B cell (primary cell): ENCODE data around the gene TAF1C. TPM values are rescaled to one million over a fixed set of nuclear protein-coding genes. Genes with fewer than 3 reads are reported as not detected.

Experiments used
- ATAC-seq: fragments of 200-7000 bp; cut with Tn5 transposase; one replicate; pipeline ENCODE4 v1.10.0; 2021; ENCODE audit warnings: low read depth, mild to moderate bottlenecking, moderate number of reproducible peaks, moderate library complexity
- CTCF ChIA-PET: fragments of 350-600 bp; sonication (Branson Sonifier 250); formaldehyde crosslinking; loops from one replicate; lab custom pipeline; 2021; ENCODE audit warnings: antibody characterized with exemption, inconsistent platforms; lab: Charles Lee
- POLR2A ChIA-PET: fragments of 350-600 bp; sonication (Branson Sonifier 250); formaldehyde crosslinking; loops from one replicate; lab custom pipeline; 2021; ENCODE audit warnings: antibody characterized with exemption; lab: Charles Lee
- DNase-seq: peaks from one replicate; pipeline ENCODE4 v3.0.0; 2013
- H2AFZ ChIP-seq: 2 replicates; pipeline ENCODE4 v1.6.1; 2012; ENCODE audit warnings: mild to moderate bottlenecking, low read depth, low read length; ENCODE audit not compliant: insufficient read depth, poor library complexity, severe bottlenecking
- H3K27ac ChIP-seq, 2 donors: 1 replicate in 1 of 2; 2 replicates in 1 of 2; pipeline ENCODE4 v1.5.1; 2012 to 2013; ENCODE audit warnings: low read length in 2 of 2, mild to moderate bottlenecking in 2 of 2, moderate library complexity in 1 of 2
- H3K27me3 ChIP-seq, 4 experiments: fragments of 200-600 bp in 1 of 4; sonication (generic) in 1 of 4; replicated peaks in 1 of 4; 1 replicate in 2 of 4; 2 replicates in 2 of 4; pipeline versions ENCODE4 v1.6.1 to v1.7.0; 2013 to 2016; ENCODE audit warnings: low read length in 3 of 4, mild to moderate bottlenecking in 2 of 4, mixed read lengths in 1 of 4, moderate library complexity in 1 of 4; ENCODE audit not compliant: insufficient read depth in 4 of 4, control insufficient read depth in 3 of 4; ENCODE audit errors: control extremely low read depth in 1 of 4
- H3K36me3 ChIP-seq, 2 experiments: replicated peaks in 1 of 2; 1 replicate in 1 of 2; 2 replicates in 1 of 2; pipeline versions ENCODE4 v1.6.1 to v1.7.1; 2013; ENCODE audit warnings: low read length in 1 of 2; ENCODE audit not compliant: insufficient read depth in 2 of 2, control insufficient read depth in 1 of 2; ENCODE audit errors: control extremely low read depth in 1 of 2, extremely low read depth in 1 of 2
- H3K4me1 ChIP-seq, 2 donors: fragments of 200-600 bp in 1 of 2; sonication (generic) in 1 of 2; 1 replicate in 1 of 2; 2 replicates in 1 of 2; pipeline versions ENCODE4 v1.5.1 to v1.6.1; 2013 to 2017; ENCODE audit warnings: low read length in 2 of 2; ENCODE audit not compliant: control insufficient read depth in 2 of 2, insufficient read depth in 2 of 2
- H3K4me2 ChIP-seq: replicated peaks from 2 replicates; pipeline ENCODE3; 2012; ENCODE audit warnings: mild to moderate bottlenecking, low read depth, low read length; ENCODE audit not compliant: poor library complexity, severe bottlenecking
- H3K4me3 ChIP-seq, 5 experiments: fragments of 200-600 bp in 1 of 5; sonication (generic) in 1 of 5; 1 replicate in 3 of 5; 2 replicates in 2 of 5; pipeline versions ENCODE4 v1.5.1 to v1.7.0; 2011 to 2016; ENCODE audit warnings: low read length in 4 of 5, mild to moderate bottlenecking in 4 of 5, low read depth in 2 of 5, control low read depth in 1 of 5, moderate library complexity in 1 of 5; ENCODE audit not compliant: insufficient read depth in 1 of 5; ENCODE audit errors: control extremely low read depth in 1 of 5, extremely low read depth in 1 of 5
- H3K79me2 ChIP-seq: fragments of 200-600 bp; sonication (generic); one replicate; pipeline ENCODE4 v1.6.0; 2016; ENCODE audit warnings: low read length; ENCODE audit not compliant: control insufficient read depth, insufficient read depth
- H3K9ac ChIP-seq: fragments of 200-600 bp; sonication (generic); 2 replicates; pipeline ENCODE4 v1.6.1; 2017; ENCODE audit warnings: mild to moderate bottlenecking, low read length, moderate library complexity
- H3K9me3 ChIP-seq, 3 donors: one replicate each; pipeline versions ENCODE4 v1.6.1 to v1.7.1; 2013; ENCODE audit warnings: low read length in 2 of 3; ENCODE audit not compliant: control insufficient read depth in 2 of 3, insufficient read depth in 1 of 3; ENCODE audit errors: control extremely low read depth in 1 of 3
- H4K20me1 ChIP-seq: 2 replicates; pipeline ENCODE4 v1.6.0; 2012; ENCODE audit warnings: mild to moderate bottlenecking, low read length; ENCODE audit not compliant: insufficient read depth, control insufficient read depth, poor library complexity, severe bottlenecking
- H3K27ac Mint-ChIP-seq: one replicate; pipeline ENCODE4 v1.8.0; 2021; ENCODE audit warnings: mixed read lengths
- H3K27me3 Mint-ChIP-seq: one replicate; pipeline ENCODE4 v1.8.0; 2021; ENCODE audit warnings: mixed read lengths
- H3K4me1 Mint-ChIP-seq: one replicate; pipeline ENCODE4 v1.8.0; 2021; ENCODE audit warnings: mixed read lengths
- H3K4me3 Mint-ChIP-seq: one replicate; pipeline ENCODE4 v1.8.0; 2021; ENCODE audit warnings: mixed read lengths
- H3K9me3 Mint-ChIP-seq: one replicate; pipeline ENCODE4 v1.8.0; 2022; ENCODE audit warnings: mixed read lengths; ENCODE audit not compliant: insufficient read depth
- EZH2 ChIP-seq: IDR thresholded peaks from 2 replicates; pipeline ENCODE4 v1.6.1; 2012; ENCODE audit warnings: borderline replicate concordance, low read depth, mild to moderate bottlenecking, moderate library complexity, low read length; ENCODE audit not compliant: insufficient read depth, poor library complexity, severe bottlenecking
- WGBS: methylation state at CpG from one replicate; pipeline ENCODE4 v1.1.5; 2013; ENCODE audit warnings: missing lambda C conversion rate; ENCODE audit not compliant: insufficient coverage; 5-methylcytosine and 5-hydroxymethylcytosine counted together
- intact Hi-C: fragments of 100-400 bp; cut with micrococcal nuclease; formaldehyde crosslinking; loops from one replicate; pipeline ENCODE4 v1.10.0; 2022
- polyA plus RNA-seq: library from polyadenylated mRNA; depleted of rRNA; stranded (reverse); fragments of >200 nt; gene quantifications from 2 replicates; pipeline ENCODE4 v1.2.3, GENCODE V29; 2012
- total RNA-seq, 2 donors: library from RNA; stranded (reverse); fragments of 120-200 nt in 1 of 2; gene quantifications; 1 replicate in 1 of 2; 2 replicates in 1 of 2; pipeline versions ENCODE4 v1.2.3 to v1.2.4, GENCODE V29; 2013 to 2022
- TF ChIP-seq, protein P1 (sequence below): fragments of 200-600 bp; IDR thresholded peaks from one replicate; pipeline ENCODE4 v1.8.0; 2022; ENCODE audit warnings: antibody characterized with exemption, mild to moderate bottlenecking

The TAF1C gene
- total and polyA plus RNA-seq, 2 donors (not counting 1 experiment from before 2014, with no cell fraction given), result 115 to 125 TPM

DNA sequence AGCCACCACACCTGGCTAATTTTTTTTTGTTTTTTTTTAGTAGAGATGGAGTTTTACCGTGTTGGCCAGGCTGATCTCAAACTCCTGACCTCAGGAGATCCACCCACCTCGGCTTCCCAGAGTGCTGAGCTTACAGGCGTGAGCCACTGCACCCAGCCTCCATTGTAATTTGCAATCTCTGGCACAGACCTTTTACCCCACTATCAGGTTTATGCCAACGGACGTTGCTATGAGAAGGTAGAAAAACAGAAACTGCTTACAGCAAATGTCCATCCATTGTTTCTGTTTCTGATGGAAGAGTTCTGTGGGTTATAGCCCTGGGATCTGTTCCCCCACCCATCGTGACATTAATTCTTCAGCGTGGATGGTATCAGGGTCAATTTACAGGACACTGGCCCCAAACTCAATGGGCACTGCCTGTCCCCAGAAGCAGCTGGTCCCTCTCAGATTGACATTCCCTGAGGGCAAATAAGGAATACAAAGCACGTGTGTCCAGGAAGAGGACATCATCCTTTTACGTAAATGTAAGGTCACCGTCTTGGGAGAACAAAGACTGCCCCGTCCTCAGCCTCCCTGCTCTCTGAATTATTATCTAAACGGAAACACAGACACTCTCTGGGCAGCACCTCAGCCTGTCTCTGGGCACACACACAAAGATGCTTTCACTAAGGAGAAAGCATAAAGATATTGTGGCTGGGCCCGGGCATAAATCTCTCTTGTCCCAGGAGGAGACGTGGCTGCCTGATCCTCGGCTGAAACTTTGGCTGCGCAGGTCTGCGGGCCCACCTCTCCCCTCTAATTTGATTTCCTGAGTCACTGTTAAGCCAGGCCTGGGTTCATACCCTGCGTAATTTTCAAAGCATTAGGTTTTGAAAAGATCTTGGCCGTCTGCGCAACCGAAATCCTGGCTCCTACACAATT is 47.7 kb upstream of the TAF1C start:
- Mint-ChIP-seq H3K27me3 (peaks cover 19% of the 10 kb centered on the region), H3K27ac (no peak overlapping the region), H3K4me1 (no peaks in the 10 kb centered on the region), H3K9me3 (no peaks in the 10 kb centered on the region), H3K4me3 (no peak overlapping the region)
- no peaks in the 10 kb centered on the region for H3K9me3 ChIP-seq
- H3K4me3 ChIP-seq, result no peak overlapping the region
- no peaks in the 10 kb centered on the region for H4K20me1 ChIP-seq
- H3K79me2 ChIP-seq, result no peaks in the 10 kb centered on the region
- no peak overlapping the region for H3K4me2 ChIP-seq
- CTCF ChIA-PET, result no interaction called here
- POLR2A ChIA-PET, result no interaction called here
- TF ChIP-seq, protein P1, sequence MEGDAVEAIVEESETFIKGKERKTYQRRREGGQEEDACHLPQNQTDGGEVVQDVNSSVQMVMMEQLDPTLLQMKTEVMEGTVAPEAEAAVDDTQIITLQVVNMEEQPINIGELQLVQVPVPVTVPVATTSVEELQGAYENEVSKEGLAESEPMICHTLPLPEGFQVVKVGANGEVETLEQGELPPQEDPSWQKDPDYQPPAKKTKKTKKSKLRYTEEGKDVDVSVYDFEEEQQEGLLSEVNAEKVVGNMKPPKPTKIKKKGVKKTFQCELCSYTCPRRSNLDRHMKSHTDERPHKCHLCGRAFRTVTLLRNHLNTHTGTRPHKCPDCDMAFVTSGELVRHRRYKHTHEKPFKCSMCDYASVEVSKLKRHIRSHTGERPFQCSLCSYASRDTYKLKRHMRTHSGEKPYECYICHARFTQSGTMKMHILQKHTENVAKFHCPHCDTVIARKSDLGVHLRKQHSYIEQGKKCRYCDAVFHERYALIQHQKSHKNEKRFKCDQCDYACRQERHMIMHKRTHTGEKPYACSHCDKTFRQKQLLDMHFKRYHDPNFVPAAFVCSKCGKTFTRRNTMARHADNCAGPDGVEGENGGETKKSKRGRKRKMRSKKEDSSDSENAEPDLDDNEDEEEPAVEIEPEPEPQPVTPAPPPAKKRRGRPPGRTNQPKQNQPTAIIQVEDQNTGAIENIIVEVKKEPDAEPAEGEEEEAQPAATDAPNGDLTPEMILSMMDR, result no peak
- TF ChIP-seq EZH2, result no peak
- 83% methylated on average over 14 of the region's 21 CpGs for WGBS
- H2AFZ ChIP-seq, result no peak overlapping the region
- H3K27me3 ChIP-seq, result peaks cover 0 to 6% (median 0%) of the 10 kb centered on the region in 4 experiments
- no peak overlapping the region for H3K27ac ChIP-seq
- H3K36me3 ChIP-seq, result no peaks in the 10 kb centered on the region
- no peak overlapping the region for H3K9ac ChIP-seq
- DNase-seq (no peak), ATAC-seq (no peak)
- intact Hi-C loops, result no loop called here
- no peaks in the 10 kb centered on the region for H3K4me1 ChIP-seq

DNA sequence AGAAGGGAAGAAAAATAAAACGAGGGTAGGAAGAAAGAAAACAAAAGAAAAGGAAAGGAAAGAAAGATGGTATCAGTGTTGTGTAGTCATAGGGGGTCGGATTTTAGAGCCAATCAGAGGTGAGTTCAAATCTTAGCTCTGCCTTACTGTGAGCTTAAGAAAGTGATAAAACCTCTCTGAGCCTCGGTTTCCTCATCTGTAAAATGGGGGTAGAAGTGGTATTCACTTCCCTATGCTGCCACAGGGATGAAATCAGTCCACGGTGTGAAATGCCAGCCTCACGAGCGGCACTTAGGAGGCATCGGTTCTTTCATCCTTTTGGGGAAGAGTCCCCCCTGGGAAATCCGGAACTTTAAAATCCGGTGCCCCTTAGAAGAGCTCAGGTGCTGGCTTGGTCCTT is 46.9 kb upstream of the TAF1C start:
- Histone ChIP-seq H4K20me1 (no peaks in the 10 kb centered on the region), H3K36me3 (no peaks in the 10 kb centered on the region), H3K4me3 (no peak overlapping the region), H2AFZ (no peak overlapping the region), H3K9ac (no peak overlapping the region), H3K27ac (no peak overlapping the region), H3K27me3 (peaks cover 0 to 5% (median 0%) of the 10 kb centered on the region in 4 experiments), H3K9me3 (no peaks in the 10 kb centered on the region), H3K4me2 (no peak overlapping the region), H3K79me2 (no peaks in the 10 kb centered on the region), H3K4me1 (no peaks in the 10 kb centered on the region)
- 72% methylated on average over 7 of the region's 9 CpGs for WGBS
- intact Hi-C loops, result no loop called here
- TF ChIP-seq, protein P1, result no peak
- TF ChIP-seq EZH2, result no peak
- ChIA-PET POLR2A (no interaction called here), CTCF (no interaction called here)
- H3K27ac Mint-ChIP-seq, result no peak overlapping the region
- no peak overlapping the region for H3K4me3 Mint-ChIP-seq
- H3K9me3 Mint-ChIP-seq, result no peaks in the 10 kb centered on the region
- peaks cover 10% of the 10 kb centered on the region for H3K27me3 Mint-ChIP-seq
- no peak for ATAC-seq
- no peak for DNase-seq
- H3K4me1 Mint-ChIP-seq, result no peaks in the 10 kb centered on the region
